GM19351 (cell line): ENCODE measurements around the gene KCNAB1.

Experiments used
- ATAC-seq: cut with Tn5 transposase; IDR thresholded peaks from one replicate; pipeline ENCODE4 v1.9.1; 2021; ENCODE audit warnings: mild to moderate bottlenecking, moderate library complexity; ENCODE audit not compliant: unreplicated experiment

Gene KCNAB1

DNA sequence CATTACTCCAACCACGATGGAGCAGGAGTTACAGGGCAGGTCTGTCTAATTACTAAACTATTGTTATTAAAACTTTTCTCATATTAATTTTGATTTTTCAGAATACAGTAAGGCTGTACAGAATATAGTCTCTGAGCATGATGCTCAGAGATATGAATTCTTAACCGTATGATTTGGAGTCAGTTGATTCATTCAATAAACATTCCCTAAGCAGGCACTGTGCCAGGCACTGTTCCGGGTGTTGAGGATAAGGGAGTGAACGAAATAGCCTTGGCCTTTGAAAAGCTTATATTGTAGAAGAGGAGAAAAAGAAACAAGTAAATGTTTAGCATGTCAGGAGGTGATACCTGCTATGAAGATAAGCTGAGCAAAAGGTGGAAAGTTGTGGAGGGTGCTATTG lies 187.3 kb downstream of the KCNAB1 start:
- no peak for ATAC-seq

DNA sequence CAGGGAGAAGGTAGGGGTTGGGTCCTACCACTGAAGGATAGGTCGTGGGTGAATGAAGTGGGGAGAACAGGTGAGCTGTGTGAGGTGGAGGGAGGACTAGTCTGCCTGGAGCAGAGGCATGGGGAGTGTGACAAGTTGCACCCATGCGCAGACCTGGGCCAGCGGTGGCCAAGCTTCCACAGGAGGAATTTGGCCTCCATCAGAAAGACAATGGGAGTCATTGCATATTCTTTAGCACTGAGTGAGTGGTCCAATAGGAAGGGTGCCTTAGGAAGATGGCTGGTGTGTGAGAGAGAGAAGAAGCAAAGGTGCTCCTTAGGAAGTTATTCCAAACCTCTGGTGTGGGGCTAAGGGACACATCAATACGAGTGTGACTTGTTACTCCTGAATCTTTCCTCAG lies 191.1 kb downstream of the KCNAB1 start:
- ATAC-seq: no peak

DNA sequence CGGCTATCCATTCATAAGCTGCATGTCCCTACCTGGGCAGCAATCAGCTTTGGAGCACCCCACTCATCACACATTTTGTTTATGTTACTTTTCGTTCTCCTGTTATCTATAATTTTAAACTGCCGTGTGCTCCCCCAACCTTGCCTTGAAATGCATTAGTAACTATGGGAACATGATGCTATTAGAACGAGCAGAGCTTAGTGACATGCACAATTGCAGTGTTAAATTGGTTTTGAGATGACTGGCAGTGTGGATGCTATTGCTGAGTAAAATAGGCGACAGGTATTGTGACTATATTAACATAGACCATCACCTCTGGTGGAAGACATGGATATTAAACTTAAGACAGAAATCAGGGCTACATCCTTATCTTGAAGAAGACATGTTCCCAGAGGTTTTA lies 191.6 kb downstream of the KCNAB1 start:
- no peak for ATAC-seq

DNA sequence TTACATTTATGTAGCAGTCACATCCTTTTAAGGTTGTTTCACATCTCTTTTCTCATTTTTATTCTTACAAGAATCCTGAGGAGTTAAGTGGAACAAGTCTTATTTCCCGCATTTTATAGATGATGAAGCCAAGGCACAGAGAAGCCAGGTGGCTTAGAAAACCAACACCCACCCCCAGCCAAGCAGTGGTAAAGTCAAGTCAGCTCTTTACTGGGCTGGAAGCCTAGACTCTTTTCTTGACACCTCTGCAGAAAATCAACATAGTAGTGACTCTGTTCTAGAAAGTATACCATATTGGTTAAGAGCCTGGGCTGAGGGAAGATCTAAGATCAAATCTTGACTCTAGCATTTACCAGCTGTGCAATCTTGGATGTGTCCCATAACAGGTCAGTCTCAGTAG lies 195.7 kb downstream of the KCNAB1 start:
- ATAC-seq: no peak

DNA sequence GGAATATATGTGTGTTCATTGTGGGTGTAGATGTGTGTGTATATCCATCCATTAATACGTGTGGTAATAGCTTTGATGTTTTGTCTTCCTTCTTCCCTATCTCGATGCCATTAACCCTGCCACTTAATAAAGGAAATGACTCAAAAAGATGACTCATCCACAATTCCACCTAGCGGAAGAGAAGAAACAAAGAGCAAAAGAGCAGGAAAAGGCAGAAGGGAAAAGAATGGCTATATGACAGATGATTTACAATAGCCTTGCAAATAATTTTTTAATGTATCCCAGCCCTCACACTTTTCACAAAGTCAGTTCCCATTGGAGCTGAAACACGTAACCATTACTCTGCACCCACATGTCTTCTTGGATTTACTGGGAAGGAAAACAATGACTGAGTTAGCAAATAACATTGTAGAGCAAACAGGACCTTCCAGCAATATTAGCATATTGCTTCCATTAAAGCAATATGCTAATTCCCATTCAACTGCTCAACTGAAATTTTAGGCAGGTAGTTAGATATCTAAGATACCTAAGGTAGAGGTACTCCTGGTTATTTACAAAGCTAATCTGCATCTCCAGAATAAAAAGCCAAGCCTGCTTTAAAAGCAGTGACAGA lies 197.2 kb downstream of the KCNAB1 start:
- no peak for ATAC-seq

DNA sequence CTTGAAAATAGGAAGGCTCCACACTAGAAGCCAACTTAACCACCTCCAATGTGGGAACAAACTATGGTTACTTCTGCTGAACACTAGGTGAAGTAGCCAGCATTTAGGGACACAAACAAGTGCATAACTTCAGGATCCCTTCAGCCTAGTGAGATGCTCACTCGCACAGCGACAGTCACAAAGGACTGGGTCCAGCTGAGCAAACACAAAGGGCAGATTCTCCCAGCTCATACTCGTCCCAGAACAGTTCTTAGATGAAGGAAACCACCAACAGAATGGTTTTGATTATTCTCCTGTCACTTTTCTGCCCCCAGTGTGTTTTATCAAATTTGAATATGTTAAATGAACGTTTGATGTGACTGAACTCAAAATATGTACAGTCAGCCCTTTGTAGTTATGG lies 201.6 kb downstream of the KCNAB1 start:
- no peak for ATAC-seq

DNA sequence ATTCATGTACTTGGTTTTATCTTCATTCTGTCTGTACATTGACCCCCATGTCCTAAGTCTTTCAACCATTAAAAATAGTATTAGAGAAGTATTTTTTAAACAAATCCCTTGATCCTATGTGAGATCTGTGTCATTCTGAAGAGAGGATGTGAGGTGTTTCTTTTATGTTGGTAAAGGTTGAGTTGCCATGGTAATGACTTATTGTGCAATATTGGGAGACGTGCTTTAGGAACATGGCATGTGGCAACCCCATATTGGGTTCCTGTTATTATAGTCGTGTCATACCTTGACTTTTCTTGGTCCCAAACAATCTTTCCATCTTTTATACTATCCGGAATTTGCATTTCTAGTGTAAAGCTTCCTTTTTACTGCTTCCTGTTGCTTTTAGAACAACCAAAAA lies 203.1 kb downstream of the KCNAB1 start:
- ATAC-seq: no peak

DNA sequence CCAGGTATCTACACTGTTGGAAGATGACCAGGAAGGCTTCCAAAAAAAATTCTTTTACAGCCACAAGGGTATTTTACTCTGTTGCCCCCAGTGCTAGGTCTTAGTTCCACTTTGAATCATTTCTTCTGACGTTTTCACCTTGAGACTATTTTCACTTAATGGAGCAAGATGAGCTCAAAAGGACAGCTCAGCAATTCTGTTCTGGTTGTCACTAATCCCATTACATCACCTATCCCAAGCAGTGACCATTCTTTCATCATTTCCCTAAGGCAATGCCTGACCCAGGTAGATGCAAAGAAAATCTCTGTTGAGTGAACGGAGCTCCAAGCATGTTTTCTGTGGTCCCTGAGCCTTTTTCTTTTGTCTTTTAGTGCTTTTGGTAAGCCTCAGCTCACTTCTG lies 210.0 kb downstream of the KCNAB1 start:
- ATAC-seq: no peak

DNA sequence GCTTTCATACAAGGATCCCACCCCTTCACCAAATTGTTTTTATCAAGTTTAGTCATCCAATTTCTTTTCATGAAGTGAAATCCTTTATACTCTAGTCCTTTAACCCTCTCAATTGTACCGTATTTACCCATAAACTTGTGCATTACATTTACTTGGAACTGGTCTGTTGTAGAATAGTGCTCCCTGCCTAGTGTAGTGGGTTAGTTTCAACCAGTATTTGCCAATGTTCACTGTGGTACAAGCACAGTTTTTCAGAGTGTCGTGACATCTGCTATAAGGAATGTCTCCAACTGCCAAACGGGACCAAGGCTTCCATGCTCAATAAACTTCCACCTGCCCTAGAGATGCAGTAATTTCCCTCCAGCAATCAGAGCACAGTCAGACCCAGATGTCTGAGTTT lies 211.9 kb downstream of the KCNAB1 start:
- ATAC-seq: no peak

DNA sequence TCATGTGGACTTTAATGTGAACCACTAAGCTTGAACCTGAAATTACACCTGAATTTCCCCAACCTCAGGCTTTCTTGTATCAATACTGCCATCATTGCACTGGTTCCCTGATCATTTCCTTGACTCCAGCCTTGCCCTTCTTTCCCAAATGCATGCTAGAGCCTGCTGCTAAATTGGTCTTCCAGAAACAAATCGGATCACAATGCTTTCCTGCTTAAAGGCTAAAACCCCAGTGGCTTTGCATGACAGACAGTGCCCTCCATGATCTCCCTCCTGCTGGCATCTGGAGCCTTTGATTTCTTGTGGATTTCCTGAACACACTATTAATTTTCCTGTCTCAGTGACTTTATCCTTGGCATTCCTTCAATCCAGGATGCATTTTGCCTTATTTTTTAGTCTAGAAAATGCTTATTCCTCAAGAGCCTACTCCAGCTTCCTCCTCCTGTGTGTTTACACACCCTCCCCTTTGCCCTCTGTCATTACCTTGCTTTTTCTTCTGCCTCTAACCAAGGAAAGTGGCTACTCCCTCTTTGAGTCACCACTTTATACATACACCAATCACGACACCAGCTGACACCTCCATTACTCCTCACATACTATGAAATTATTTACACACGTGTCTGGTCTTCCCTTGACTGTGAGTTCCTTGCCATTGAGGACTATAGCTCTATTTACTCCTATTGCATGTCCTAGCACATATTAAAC lies 214.6 kb downstream of the KCNAB1 start:
- ATAC-seq: no peak

DNA sequence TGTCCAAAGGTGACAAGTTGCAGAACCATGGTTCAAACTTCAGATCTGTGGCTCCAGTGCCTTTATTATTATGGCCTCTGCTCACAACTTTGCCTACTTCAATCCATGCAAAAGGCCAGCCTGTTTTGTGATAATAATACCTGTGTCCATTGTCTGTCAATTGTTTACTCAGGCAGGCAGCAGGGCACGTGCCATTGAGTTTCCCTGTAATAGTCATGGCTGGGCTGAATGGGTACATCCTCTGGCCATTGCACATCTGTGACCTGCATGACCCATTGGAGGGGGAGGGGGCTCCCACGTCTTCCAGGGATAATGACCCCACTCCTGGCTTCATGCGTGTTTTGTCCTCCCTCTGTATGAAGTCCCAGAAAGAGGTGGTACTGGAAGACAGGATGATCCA lies 219.1 kb downstream of the KCNAB1 start:
- ATAC-seq: no peak

DNA sequence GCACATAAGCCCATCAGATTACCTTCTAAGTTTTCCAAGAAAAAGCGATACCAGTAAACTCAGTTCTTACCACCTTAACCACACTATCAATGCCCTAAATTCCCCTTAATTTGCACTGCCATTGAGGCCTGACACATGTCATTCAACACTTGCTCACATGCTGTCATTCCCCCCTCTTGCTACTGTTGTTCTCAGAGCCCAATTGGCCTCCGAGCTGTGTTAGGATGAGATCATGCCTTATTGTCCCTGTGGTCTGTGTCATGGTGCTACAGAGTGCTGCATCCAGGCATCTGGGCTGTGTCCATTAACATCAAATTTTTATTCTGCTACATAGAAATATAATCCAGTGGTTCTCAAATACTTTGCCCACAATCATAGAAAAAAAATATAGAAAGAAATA lies 221.0 kb downstream of the KCNAB1 start:
- peak; percentile 44 for ATAC-seq

DNA sequence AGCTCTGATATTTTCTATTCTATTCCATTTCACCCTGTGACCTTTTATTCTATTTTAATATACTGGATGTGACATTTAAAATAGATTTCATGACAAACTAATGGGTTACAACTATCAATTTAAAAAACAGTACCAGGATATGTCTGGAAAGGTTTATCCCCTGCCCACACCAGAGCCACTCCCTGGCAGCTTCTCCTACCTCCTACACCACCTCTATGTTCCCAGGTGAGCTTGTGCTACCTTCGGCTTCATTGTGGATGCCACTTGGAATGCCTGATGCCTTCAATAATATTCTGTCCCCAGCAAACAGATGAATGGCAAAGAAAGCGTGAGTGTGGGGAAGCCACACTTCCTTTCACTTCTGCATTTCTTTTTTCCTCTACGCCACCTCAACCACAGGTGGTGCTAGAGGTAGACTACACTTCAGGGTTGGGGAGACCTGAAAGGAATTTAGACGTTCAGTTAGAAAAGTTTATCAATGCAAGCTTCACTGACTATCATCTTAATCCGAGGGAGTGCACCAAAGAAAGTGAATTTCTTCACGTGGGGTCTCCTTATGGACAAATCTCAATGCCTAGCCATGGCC lies 221.5 kb downstream of the KCNAB1 start:
- peak; percentile 100 for ATAC-seq

DNA sequence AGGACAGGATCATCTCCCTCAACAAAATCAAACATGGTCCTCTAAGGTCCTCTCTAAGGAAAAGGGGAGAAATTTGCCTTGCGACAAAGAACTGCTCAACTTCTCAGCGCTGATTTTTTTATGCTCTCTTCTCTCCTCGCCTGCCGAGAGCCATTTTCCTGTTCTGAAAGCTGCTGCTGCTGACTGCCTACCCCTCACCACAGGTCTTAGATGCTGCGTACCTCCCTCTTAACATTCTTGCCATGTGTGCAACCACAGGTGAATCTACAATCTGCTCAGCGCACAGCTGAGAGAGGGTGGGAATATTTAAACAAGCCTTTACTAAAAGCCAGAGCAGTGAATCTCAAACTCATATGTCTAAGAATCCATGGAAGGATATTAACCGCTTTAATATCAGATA lies 223.8 kb downstream of the KCNAB1 start:
- no peak for ATAC-seq

DNA sequence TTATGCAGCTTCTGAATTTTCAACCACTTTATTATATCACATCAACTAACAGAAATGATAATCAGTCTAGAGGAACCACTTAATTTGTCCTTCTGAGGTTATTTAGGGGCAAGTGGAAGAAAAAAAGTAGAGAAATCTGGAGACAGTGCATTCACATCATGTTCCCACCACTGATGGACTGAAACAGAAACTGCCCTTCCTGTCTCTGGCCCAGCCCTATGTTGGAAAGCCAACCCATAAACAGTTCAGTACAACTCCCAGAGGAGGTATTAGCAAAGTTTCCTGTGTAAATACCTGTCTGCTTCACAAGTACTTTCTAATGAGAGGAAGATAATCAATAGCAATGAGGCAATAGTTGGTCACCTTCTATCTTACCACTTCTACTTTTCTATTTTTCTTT lies 228.7 kb downstream of the KCNAB1 start:
- ATAC-seq: no peak

DNA sequence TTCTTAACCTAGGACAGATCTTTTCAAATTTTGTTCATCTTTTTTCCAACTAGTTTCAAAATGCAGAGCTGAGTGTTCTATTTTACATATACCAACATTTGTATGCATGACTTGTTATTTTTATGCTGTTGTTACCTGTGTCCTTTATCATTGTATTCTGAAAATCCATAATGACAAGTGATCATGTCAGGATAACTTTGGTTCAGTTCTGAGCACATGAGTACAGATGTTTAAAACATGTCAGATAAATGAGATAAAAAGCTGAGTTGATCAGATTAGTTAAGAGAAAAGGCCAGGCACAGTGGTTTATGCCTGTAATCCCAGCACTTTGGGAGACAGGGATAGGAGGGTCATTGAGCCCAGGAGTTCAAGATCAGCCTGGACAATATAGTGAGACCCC lies 229.6 kb downstream of the KCNAB1 start:
- ATAC-seq: no peak

DNA sequence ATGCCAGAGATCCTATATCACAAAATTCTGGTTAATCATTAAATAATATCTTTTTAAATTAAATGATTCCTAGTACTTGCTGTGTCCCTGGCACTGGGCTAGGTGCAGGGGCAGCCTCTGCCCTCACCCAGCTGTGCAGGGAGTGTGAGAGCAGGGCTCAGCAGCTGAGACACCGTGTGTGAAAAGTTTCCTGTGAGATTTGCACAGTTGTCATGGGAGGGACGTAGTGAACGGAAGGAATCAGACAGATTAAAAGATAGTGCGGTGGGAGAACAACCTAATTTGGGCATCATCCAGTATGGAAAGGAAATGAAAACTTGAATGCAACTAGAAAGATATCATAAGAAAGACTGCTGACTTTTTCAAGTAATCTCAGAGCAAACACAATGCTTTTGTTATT lies 230.4 kb downstream of the KCNAB1 start:
- no peak for ATAC-seq

DNA sequence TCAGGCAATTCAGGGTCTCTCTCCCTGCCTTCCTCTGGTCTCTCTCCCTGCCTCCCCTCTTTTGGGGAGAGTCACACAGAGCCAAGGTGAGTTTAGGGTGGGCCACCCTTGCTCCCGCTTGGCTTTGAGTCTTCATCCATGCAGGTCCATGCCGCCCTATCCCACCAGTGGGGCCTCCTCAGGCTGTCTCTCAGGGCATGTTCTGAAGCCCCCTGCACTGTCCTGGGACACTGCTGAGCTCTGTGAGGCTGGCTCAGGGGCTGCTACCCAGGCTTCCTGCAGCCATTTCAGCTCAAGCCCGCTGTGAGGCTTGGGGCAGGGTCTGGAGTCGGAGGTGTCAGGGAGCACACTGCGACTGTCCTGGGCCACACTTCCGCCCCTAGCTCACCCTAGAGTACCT lies 231.4 kb downstream of the KCNAB1 start:
- no peak for ATAC-seq

DNA sequence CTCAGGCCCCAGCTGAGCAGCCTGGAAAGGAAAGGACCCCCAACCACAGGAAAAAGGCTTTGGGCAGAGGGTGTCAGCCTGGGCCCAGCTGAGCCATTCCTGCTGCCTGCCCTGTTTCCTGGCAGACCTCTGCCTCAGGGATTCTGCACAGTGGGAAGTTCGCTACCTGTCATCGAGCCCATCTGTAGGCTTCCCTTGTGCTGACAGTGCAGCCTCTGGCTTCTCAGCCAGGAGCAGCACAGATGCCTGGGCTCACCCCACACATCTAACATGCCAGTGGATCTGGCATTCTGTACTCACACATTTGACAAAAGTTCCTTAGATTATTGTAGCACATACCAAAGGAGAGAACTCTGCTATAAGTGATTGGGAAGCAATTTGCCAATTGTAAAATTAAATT lies 232.3 kb downstream of the KCNAB1 start:
- no peak for ATAC-seq

DNA sequence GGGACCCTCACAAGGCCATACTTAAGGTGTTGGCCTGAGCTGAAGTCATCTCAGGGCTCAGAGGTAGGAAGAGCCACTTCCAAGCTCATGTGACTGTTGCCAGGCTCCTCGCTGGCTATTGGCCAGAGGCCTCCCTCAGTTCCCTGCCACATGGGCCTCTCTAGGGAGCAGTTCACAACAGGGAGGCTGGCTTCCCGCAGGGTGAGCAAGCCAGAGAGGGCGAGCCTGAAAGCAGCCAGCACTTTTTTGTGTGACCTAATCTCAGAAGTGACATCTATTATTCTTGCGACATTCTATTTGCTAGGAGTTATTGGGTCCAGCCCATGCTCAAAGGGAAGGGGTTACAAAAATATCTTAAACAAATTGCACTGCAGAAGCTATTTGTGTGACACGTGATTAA lies 233.2 kb downstream of the KCNAB1 start:
- no peak for ATAC-seq

DNA sequence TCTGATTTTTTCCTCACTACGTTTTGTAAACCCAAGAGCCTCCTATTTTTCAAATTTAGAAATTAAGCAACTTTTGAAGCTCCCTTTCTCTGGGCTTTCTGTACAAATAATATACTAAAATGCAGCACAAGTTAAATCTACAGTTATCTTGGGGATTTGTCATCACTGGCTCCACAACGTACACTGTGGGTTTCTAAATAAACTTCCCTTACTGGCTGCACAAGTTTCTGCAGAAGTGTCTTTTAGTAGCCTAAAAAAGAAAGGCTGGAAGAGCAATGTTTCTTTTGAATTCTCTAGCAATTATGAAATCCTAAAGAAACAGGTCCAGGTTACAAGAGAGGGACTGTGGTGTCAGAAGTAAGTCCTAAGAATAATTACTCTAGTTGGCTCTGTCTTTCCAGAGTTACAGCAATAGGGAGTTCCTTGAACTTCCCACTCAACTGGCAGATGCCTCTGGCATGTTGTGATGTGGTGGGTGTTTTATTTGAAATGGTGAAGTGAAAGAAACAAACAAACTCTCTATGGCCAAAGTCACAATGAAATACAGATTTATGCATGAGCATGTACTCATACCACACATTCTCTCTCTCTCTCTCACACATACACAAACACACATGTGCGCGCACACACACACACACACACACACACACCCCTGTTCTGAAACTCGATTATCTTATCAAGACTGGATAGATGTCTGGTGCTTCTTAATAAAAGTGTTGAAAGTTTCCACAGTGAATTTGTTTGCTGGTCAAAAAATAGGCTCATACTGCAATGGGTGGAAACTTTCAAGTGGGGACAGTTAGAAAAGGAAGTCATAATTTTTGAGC lies 236.4 kb downstream of the KCNAB1 start:
- no peak for ATAC-seq

DNA sequence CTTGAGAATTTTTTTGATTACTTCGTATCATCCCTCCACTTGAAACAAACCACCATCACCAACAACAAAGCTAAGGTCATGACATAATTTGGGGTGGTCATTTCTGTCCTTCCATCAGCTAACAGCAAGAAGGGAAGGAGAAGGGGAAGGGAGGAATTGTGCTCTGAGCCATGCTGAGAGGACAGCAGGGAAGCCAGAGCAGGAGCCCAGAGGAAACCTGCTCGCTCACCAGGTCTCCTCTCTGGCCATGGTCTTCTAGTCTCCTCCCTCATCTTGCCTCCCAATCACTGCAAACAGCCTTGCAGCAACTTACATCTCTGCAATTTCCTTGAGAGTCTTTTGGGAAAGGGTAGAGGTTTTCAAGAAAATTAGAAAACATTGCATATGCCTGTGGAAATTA lies 237.9 kb downstream of the KCNAB1 start:
- no peak for ATAC-seq
